Caco-2 (cell line): Measurements from ENCODE around the gene PPP1R3E. TPM values are rescaled to one million over a fixed set of nuclear protein-coding genes. Genes with fewer than 3 reads are reported as not detected.

Source experiments
- BruUV-seq: library from RNA; stranded (reverse); fragments of 400-500 nt; replicated peaks from 2 replicates; lab custom pipeline; 2021; lab: Mats Ljungman, UMichigan
- CTCF ChIA-PET: fragments of 300-600 bp; sonication (Branson Sonifier 250); formaldehyde crosslinking; loops from one replicate; lab custom pipeline; 2022; ENCODE audit warnings: antibody characterized with exemption; lab: Charles Lee
- POLR2A ChIA-PET: fragments of 300-600 bp; sonication (Branson Sonifier 250); formaldehyde crosslinking; loops from one replicate; lab custom pipeline; 2022; ENCODE audit warnings: antibody characterized with exemption; lab: Charles Lee
- DNase-seq, 2 experiments: peaks; one replicate each; pipeline versions ENCODE4 v3.0.0 to v3.0.0-alpha.2; 2020 to 2022
- H3K27me3 ChIP-seq: replicated peaks from 2 replicates; pipeline ENCODE4 v1.6.0; 2011; ENCODE audit warnings: low read length; ENCODE audit not compliant: control insufficient read depth, insufficient read depth
- H3K36me3 ChIP-seq: 2 replicates; pipeline ENCODE4 v1.5.1; 2011; ENCODE audit warnings: low read length; ENCODE audit not compliant: control insufficient read depth, insufficient read depth
- H3K4me1 ChIP-seq: fragments of 250-450 bp; sonication (Bioruptor Pico); 2 replicates; pipeline ENCODE4 v1.5.1; 2020; ENCODE audit warnings: mild to moderate bottlenecking
- H3K4me3 ChIP-seq: 2 replicates; pipeline ENCODE4 v1.5.1; 2011; ENCODE audit warnings: low read depth, mild to moderate bottlenecking, control low read depth, low read length
- H3K9me3 ChIP-seq: fragments of 250-450 bp; sonication (Bioruptor Pico); 2 replicates; pipeline ENCODE4 v1.5.1; 2020; ENCODE audit warnings: mild to moderate bottlenecking, moderate library complexity
- H3K27ac Mint-ChIP-seq: one replicate; pipeline ENCODE4 v1.8.0; 2022; ENCODE audit warnings: mixed read lengths; ENCODE audit not compliant: unreplicated experiment
- H3K27me3 Mint-ChIP-seq: one replicate; pipeline ENCODE4 v1.8.0; 2022; ENCODE audit warnings: mixed read lengths; ENCODE audit not compliant: insufficient read depth, unreplicated experiment
- H3K36me3 Mint-ChIP-seq: one replicate; pipeline ENCODE4 v1.8.0; 2022; ENCODE audit warnings: mild to moderate bottlenecking, mixed read lengths; ENCODE audit not compliant: insufficient read depth, unreplicated experiment
- H3K4me1 Mint-ChIP-seq: one replicate; pipeline ENCODE4 v1.8.0; 2022; ENCODE audit warnings: low read depth, mixed read lengths; ENCODE audit not compliant: unreplicated experiment
- H3K4me3 Mint-ChIP-seq: one replicate; pipeline ENCODE4 v1.8.0; 2022; ENCODE audit warnings: mild to moderate bottlenecking, moderate library complexity, mixed read lengths; ENCODE audit not compliant: unreplicated experiment
- H3K9me3 Mint-ChIP-seq: one replicate; pipeline ENCODE4 v1.8.0; 2022; ENCODE audit warnings: mixed read lengths; ENCODE audit not compliant: unreplicated experiment
- intact Hi-C: fragments of 100-400 bp; cut with micrococcal nuclease; formaldehyde crosslinking; loops from one replicate; pipeline ENCODE4 v1.10.0; 2022; ENCODE audit not compliant: unreplicated experiment
- total RNA-seq: library from RNA; stranded (reverse); gene quantifications from 2 replicates; pipeline ENCODE4 v1.2.3, GENCODE V29; 2022
- TF ChIP-seq, protein P1 (sequence below), 2 experiments: fragments of 200-600 bp in 1 of 2; IDR thresholded peaks; 1 replicate in 1 of 2; 2 replicates in 1 of 2; pipeline versions ENCODE4 v1.5.1 to v1.8.0; 2011 to 2022; ENCODE audit warnings: antibody characterized with exemption in 1 of 2, control low read depth in 1 of 2, inconsistent platforms in 1 of 2, low read depth in 1 of 2, low read length in 1 of 2, mild to moderate bottlenecking in 1 of 2, moderate library complexity in 1 of 2; ENCODE audit not compliant: insufficient read depth in 1 of 2, severe bottlenecking in 1 of 2, unreplicated experiment in 1 of 2

PPP1R3E gene
- total RNA-seq, 1 experiment from 2014 or later: 5.9 TPM

DNA sequence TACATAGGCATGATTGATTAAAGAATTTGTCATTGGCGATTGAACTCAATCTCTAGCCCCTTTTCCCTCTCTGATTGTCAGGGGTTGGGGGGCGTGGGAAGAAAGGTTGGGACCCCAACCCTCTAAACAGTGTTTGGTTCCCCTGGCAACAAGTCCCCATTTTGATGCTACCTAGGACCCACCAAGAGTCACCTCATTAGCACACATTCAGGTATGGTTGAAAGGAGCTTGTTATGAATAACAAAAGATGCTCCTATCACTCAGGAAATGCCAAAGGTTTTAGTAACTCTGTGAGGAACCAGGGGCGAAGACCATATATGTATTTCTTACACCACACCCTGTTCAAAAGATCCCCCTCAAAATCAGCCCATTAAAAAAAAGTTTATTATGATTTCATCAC is 50.7 kb downstream of the PPP1R3E start:
- H3K4me1 Mint-ChIP-seq: peaks cover 13% of the 10 kb centered on the region
- no peaks in the 10 kb centered on the region for H3K9me3 Mint-ChIP-seq
- no peak overlapping the region for H3K4me3 ChIP-seq
- no peak for DNase-seq
- H3K36me3 Mint-ChIP-seq: no peaks in the 10 kb centered on the region
- POLR2A ChIA-PET: no interaction called here
- H3K27me3 Mint-ChIP-seq: no peaks in the 10 kb centered on the region
- intact Hi-C loops: no loop called here
- no peaks in the 10 kb centered on the region for H3K27me3 ChIP-seq
- no peaks in the 10 kb centered on the region for H3K4me1 ChIP-seq
- TF ChIP-seq, protein P1, sequence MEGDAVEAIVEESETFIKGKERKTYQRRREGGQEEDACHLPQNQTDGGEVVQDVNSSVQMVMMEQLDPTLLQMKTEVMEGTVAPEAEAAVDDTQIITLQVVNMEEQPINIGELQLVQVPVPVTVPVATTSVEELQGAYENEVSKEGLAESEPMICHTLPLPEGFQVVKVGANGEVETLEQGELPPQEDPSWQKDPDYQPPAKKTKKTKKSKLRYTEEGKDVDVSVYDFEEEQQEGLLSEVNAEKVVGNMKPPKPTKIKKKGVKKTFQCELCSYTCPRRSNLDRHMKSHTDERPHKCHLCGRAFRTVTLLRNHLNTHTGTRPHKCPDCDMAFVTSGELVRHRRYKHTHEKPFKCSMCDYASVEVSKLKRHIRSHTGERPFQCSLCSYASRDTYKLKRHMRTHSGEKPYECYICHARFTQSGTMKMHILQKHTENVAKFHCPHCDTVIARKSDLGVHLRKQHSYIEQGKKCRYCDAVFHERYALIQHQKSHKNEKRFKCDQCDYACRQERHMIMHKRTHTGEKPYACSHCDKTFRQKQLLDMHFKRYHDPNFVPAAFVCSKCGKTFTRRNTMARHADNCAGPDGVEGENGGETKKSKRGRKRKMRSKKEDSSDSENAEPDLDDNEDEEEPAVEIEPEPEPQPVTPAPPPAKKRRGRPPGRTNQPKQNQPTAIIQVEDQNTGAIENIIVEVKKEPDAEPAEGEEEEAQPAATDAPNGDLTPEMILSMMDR (IDR thresholded peaks at IDR 0.05; ENCODE audit: insufficient read depth in 1 of 2, low read depth in 1 of 2, low read length in 1 of 2, severe bottlenecking in 1 of 2, unreplicated experiment in 1 of 2): no peak
- H3K36me3 ChIP-seq: no peaks in the 10 kb centered on the region
- no TSS peak for BruUV-seq
- H3K4me3 Mint-ChIP-seq: no peak overlapping the region
- H3K27ac Mint-ChIP-seq: no peak overlapping the region
- H3K9me3 ChIP-seq: no peaks in the 10 kb centered on the region
- CTCF ChIA-PET: no interaction called here

DNA sequence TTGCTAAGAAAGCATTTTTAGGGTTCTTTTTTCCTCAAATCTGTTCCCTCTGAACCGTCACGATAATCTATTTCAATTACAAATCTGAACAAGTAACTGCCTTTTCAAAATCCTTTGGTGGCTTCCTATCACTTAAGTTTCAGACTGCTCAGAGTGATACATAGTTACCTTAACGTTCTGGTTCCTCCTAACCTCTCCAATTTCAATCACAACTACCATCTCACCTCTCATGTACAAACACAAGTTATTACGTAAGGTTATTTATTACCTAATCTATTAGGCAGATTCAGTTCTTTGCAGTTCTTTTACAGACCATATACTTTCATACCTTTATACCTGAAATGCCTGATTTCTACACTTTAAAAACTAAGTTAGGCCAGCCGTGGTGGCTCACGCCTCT is 52.8 kb downstream of the PPP1R3E start:
- no TSS peak for BruUV-seq
- Mint-ChIP-seq H3K9me3 (no peaks in the 10 kb centered on the region), H3K27ac (no peak overlapping the region), H3K4me1 (peaks cover 25% of the 10 kb centered on the region), H3K27me3 (no peaks in the 10 kb centered on the region), H3K4me3 (no peak overlapping the region), H3K36me3 (no peaks in the 10 kb centered on the region)
- Histone ChIP-seq H3K4me3 (no peak overlapping the region), H3K36me3 (no peaks in the 10 kb centered on the region), H3K9me3 (no peaks in the 10 kb centered on the region), H3K4me1 (peaks cover 10% of the 10 kb centered on the region), H3K27me3 (no peaks in the 10 kb centered on the region)
- CTCF ChIA-PET: no interaction called here
- intact Hi-C loops: no loop called here
- POLR2A ChIA-PET: no interaction called here
- TF ChIP-seq, protein P1 (IDR thresholded peaks at IDR 0.05; ENCODE audit: insufficient read depth in 1 of 2, low read depth in 1 of 2, low read length in 1 of 2, severe bottlenecking in 1 of 2, unreplicated experiment in 1 of 2): no peak
- no peak for DNase-seq

DNA sequence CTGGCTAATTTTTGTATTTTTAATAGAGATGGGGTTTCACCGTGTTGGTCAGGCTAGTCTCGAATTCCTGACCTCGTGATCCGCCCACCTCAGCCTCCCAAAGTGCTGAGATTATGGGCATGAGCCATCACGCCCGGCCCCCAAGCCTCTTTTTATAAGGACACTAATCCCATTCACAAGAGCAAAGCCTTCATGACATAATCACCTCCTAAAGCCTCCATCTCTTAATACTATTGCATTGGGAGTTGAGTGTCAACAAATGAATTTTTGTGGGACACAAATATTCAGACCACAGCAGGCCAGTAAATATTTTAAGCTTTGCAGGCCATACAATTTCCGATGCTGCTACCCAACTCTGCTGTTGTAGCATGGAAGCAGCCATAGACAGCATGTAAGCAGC is 54.1 kb downstream of the PPP1R3E start:
- Mint-ChIP-seq H3K27ac (no peak overlapping the region), H3K36me3 (no peaks in the 10 kb centered on the region), H3K4me3 (no peak overlapping the region), H3K9me3 (no peaks in the 10 kb centered on the region), H3K27me3 (no peaks in the 10 kb centered on the region), H3K4me1 (peaks cover 27% of the 10 kb centered on the region)
- peaks cover 16% of the 10 kb centered on the region for H3K4me1 ChIP-seq
- ChIA-PET POLR2A (no interaction called here), CTCF (interaction anchor here (0.7 kb wide), 1 partner anchor 311 kb away, joined by 12 read pairs; no protein-coding TSS in a partner anchor)
- no peak overlapping the region for H3K4me3 ChIP-seq
- no TSS peak for BruUV-seq
- no peaks in the 10 kb centered on the region for H3K9me3 ChIP-seq
- intact Hi-C loops: no loop called here
- no peaks in the 10 kb centered on the region for H3K27me3 ChIP-seq
- DNase-seq: no peak
- no peaks in the 10 kb centered on the region for H3K36me3 ChIP-seq
- TF ChIP-seq, protein P1 (IDR thresholded peaks at IDR 0.05; ENCODE audit: insufficient read depth in 1 of 2, low read depth in 1 of 2, low read length in 1 of 2, severe bottlenecking in 1 of 2, unreplicated experiment in 1 of 2): no peak

Other genes starting within 250 kb of the PPP1R3E start
- gene CDH24, start 245.3 kb downstream of the PPP1R3E start, total RNA-seq: 7.9 TPM in 2 replicates
- gene ACIN1, start 207.7 kb downstream of the PPP1R3E start, total RNA-seq: 193 and 201 TPM in 2 replicates
- 46.3 and 52.0 TPM in 2 replicates for gene C14orf119, start 207.4 kb downstream of the PPP1R3E start, total RNA-seq
- not detected in 2 replicates for gene CIROP, start 197.9 kb downstream of the PPP1R3E start, total RNA-seq
- gene CEBPE, start 183.6 kb downstream of the PPP1R3E start, total RNA-seq: not detected in 2 replicates
- 26.9 and 28.9 TPM in 2 replicates for gene SLC7A8, start 119.2 kb downstream of the PPP1R3E start, total RNA-seq
- gene RNF212B, start 64.9 kb downstream of the PPP1R3E start, total RNA-seq: not detected in 2 replicates
- 7.4 and 7.6 TPM in 2 replicates for gene HOMEZ, start 16.7 kb downstream of the PPP1R3E start, total RNA-seq
- 19.1 and 20.8 TPM in 2 replicates for gene BCL2L2, start 4.0 kb upstream of the PPP1R3E start, total RNA-seq
- gene PABPN1, start 18.6 kb upstream of the PPP1R3E start, total RNA-seq: 196 and 202 TPM in 2 replicates
- 3.1 and 3.7 TPM in 2 replicates for gene SLC22A17, start 50.0 kb upstream of the PPP1R3E start, total RNA-seq
- 0.14 and 0.16 TPM in 2 replicates for gene EFS, start 62.3 kb upstream of the PPP1R3E start, total RNA-seq
- not detected in 2 replicates for gene IL25, start 70.0 kb upstream of the PPP1R3E start, total RNA-seq
- gene CMTM5, start 74.2 kb upstream of the PPP1R3E start, total RNA-seq: not detected in 2 replicates
- gene MYH6, start 105.4 kb upstream of the PPP1R3E start, total RNA-seq: not detected in 2 replicates
- 0.07 TPM in 1 of 2 replicates, not detected in the other for gene MYH7, start 132.8 kb upstream of the PPP1R3E start, total RNA-seq
- gene NGDN, start 166.8 kb upstream of the PPP1R3E start, total RNA-seq: 54.5 and 55.0 TPM in 2 replicates
- 1.1 and 1.4 TPM in 2 replicates for gene ZFHX2, start 248.9 kb upstream of the PPP1R3E start, total RNA-seq